ENCODE measurements around the gene RNU5B-1. TPM values are rescaled to one million over a fixed set of nuclear protein-coding genes. Genes with fewer than 3 reads are reported as not detected.

The RNU5B-1 gene
- polyA plus RNA-seq, 1 of the 3 experiments (the other 2 are of a cell fraction) = not detected

- no peaks in the 10 kb centered on the region for H3F3A ChIP-seq (replicated peaks; ENCODE audit: insufficient read depth)
- peak; percentile 23 for DNase-seq
- H3K9me2 ChIP-seq = no peaks in the 10 kb centered on the region
- no peaks in the 10 kb centered on the region for H4K20me1 ChIP-seq (ENCODE audit: insufficient read depth)
- no peak overlapping the region for H3K9ac ChIP-seq
- no peak overlapping the region for H2AFZ ChIP-seq (ENCODE audit: low read depth)
- H3K27me3 ChIP-seq (ENCODE audit: insufficient read depth) = no peaks in the 10 kb centered on the region
- ChIA-PET POLR2A (no interaction called here), CTCF (interaction anchor here (1.0 to 1.3 kb wide), 3 partner anchors 11 to 34 kb away, joined by 3 to 4 read pairs (median 3); no protein-coding TSS in a partner anchor)
- H3K27ac ChIP-seq (ENCODE audit: low read depth in 2 of 2, low read length in 1 of 2) = no peak overlapping the region
- H3K4me1 ChIP-seq (ENCODE audit: control insufficient read depth in 1 of 2, insufficient read depth in 2 of 2, low read depth in 1 of 2, low read length in 1 of 2) = peaks cover 0 to 19% of the 10 kb centered on the region in 2 experiments; a peak in 1 of 4 replicates
- 73% methylated on average over 7 of the region's 8 CpGs for WGBS (ENCODE audit: low lambda C conversion rate)
- no peak overlapping the region for H3K4me3 ChIP-seq (ENCODE audit: low read depth in 2 of 2, low read length in 1 of 2)
- TF ChIP-seq RCOR1 (IDR thresholded peaks at IDR 0.05; ENCODE audit: low read length) = no peak
- TF ChIP-seq RXRA (IDR thresholded peaks at IDR 0.05; ENCODE audit: borderline replicate concordance, low read depth) = no peak
- no peak for TF ChIP-seq FOXJ3 (CRISPR knock-in tag; IDR thresholded peaks at IDR 0.05)
- no peak overlapping the region for H3K4me2 ChIP-seq
- H3K36me3 ChIP-seq (replicated peaks in 1 of 2; ENCODE audit: control insufficient read depth in 1 of 2, insufficient read depth in 2 of 2, low read length in 1 of 2) = no peaks in the 10 kb centered on the region
- no peaks in the 10 kb centered on the region for H3K79me2 ChIP-seq (ENCODE audit: insufficient read depth)
- no peaks in the 10 kb centered on the region for H3K9me3 ChIP-seq
Measured at GRCh38 chr15:65344214-65344913, 39.9 kb downstream of the RNU5B-1 start.

GRCh38 chr15:65344914-65345275 is 40.4 kb downstream of the RNU5B-1 start:
- Histone ChIP-seq H4K20me1 (ENCODE audit: insufficient read depth) (no peaks in the 10 kb centered on the region), H3K4me3 (ENCODE audit: low read depth in 2 of 2, low read length in 1 of 2) (no peak overlapping the region), H3K4me1 (ENCODE audit: control insufficient read depth in 1 of 2, insufficient read depth in 2 of 2, low read depth in 1 of 2, low read length in 1 of 2) (peaks cover 0 to 16% of the 10 kb centered on the region in 2 experiments; a peak in 1 of 4 replicates), H3K79me2 (ENCODE audit: insufficient read depth) (no peaks in the 10 kb centered on the region), H3K9me2 (no peaks in the 10 kb centered on the region), H3K4me2 (no peak overlapping the region), H3K9ac (no peak overlapping the region), H3K27me3 (ENCODE audit: insufficient read depth) (no peaks in the 10 kb centered on the region), H3K27ac (ENCODE audit: low read depth in 2 of 2, low read length in 1 of 2) (no peak overlapping the region), H3K9me3 (no peaks in the 10 kb centered on the region), H3K36me3 (replicated peaks in 1 of 2; ENCODE audit: control insufficient read depth in 1 of 2, insufficient read depth in 2 of 2, low read length in 1 of 2) (no peaks in the 10 kb centered on the region), H3F3A (replicated peaks; ENCODE audit: insufficient read depth) (no peaks in the 10 kb centered on the region), H2AFZ (ENCODE audit: low read depth) (no peak overlapping the region)
- peak; percentile 20 for DNase-seq
- ChIA-PET POLR2A (no interaction called here), CTCF (interaction anchor here (1.1 kb wide), 1 partner anchor 33 kb away, joined by 3 read pairs; no protein-coding TSS in a partner anchor)
- TF ChIP-seq EP300 (IDR thresholded peaks at IDR 0.05; ENCODE audit: borderline replicate concordance in 1 of 2, low read depth in 1 of 2, low read length in 1 of 2) (no peak), RFX5 (IDR thresholded peaks at IDR 0.05; ENCODE audit: low read length) (no peak), JUND (IDR thresholded peaks at IDR 0.05) (no peak), NFIC (IDR thresholded peaks at IDR 0.05; ENCODE audit: borderline replicate concordance) (no peak), RCOR1 (IDR thresholded peaks at IDR 0.05; ENCODE audit: low read length) (no peak), MEF2A (IDR thresholded peaks at IDR 0.05; ENCODE audit: borderline replicate concordance, low read depth) (no peak)
- 66% methylated on average over 2 of the region's 2 CpGs for WGBS (ENCODE audit: low lambda C conversion rate)

- H3K9ac ChIP-seq = no peak overlapping the region
- H3K27me3 ChIP-seq (ENCODE audit: insufficient read depth) = no peaks in the 10 kb centered on the region
- H3K36me3 ChIP-seq (replicated peaks in 1 of 2; ENCODE audit: control insufficient read depth in 1 of 2, insufficient read depth in 2 of 2, low read length in 1 of 2) = no peaks in the 10 kb centered on the region
- ChIA-PET POLR2A (no interaction called here), CTCF (interaction anchor here (0.9 to 1.2 kb wide), 4 partner anchors 29 to 53 kb away, joined by 3 read pairs; no protein-coding TSS in a partner anchor)
- no peak overlapping the region for H3K4me3 ChIP-seq (ENCODE audit: low read depth in 2 of 2, low read length in 1 of 2)
- H3K4me2 ChIP-seq = no peak overlapping the region
- TF ChIP-seq IRF3 (IDR thresholded peaks at IDR 0.05; ENCODE audit: low read depth, low read length) = no peak
- TF ChIP-seq EP300 (IDR thresholded peaks at IDR 0.05; ENCODE audit: borderline replicate concordance in 1 of 2, low read depth in 1 of 2, low read length in 1 of 2) = peak in 1 of 2 experiments; percentile 49; a peak in 2 of 4 replicates
- no peak for TF ChIP-seq REST (IDR thresholded peaks at IDR 0.05; ENCODE audit: low read depth, low read length)
- no peaks in the 10 kb centered on the region for H3F3A ChIP-seq (replicated peaks; ENCODE audit: insufficient read depth)
- no peaks in the 10 kb centered on the region for H3K9me2 ChIP-seq
- no peaks in the 10 kb centered on the region for H3K79me2 ChIP-seq (ENCODE audit: insufficient read depth)
- peaks cover 3% of the 10 kb centered on the region; the same call in 1 of the 2 replicates for H3K9me3 ChIP-seq
- no peaks in the 10 kb centered on the region for H4K20me1 ChIP-seq (ENCODE audit: insufficient read depth)
- no peak overlapping the region for H2AFZ ChIP-seq (ENCODE audit: low read depth)
- no peak overlapping the region for H3K27ac ChIP-seq (ENCODE audit: low read depth in 2 of 2, low read length in 1 of 2)
- DNase-seq = peak; percentile 71
- 75% methylated on average over 6 of the region's 6 CpGs for WGBS (ENCODE audit: low lambda C conversion rate)
- peaks cover 0 to 10% of the 10 kb centered on the region in 2 experiments; a peak in 1 of 4 replicates for H3K4me1 ChIP-seq (ENCODE audit: control insufficient read depth in 1 of 2, insufficient read depth in 2 of 2, low read depth in 1 of 2, low read length in 1 of 2)
Measured at GRCh38 chr15:65346856-65347598, 42.5 kb downstream of the RNU5B-1 start.

All from SK-N-SH (cell line).